GM12878 (cell line): Measurements from ENCODE around the gene RHBDD3. TPM values are rescaled to one million over a fixed set of nuclear protein-coding genes. Genes with fewer than 3 reads are reported as not detected.

Source experiments
- ATAC-seq: fragments of 200-7000 bp; cut with Tn5 transposase; 3 replicates; pipeline ENCODE4 v1.9.1; 2020; ENCODE audit warnings: mild to moderate bottlenecking, moderate library complexity
- BruUV-seq: library from RNA; stranded (reverse); fragments of 400-500 nt; replicated peaks from 2 replicates; lab custom pipeline; 2021; lab: Mats Ljungman, UMichigan
- CTCF ChIA-PET: fragments of 300-600 bp; sonication (Branson Sonifier 250); formaldehyde crosslinking; extraction: SDS; loops from one replicate; lab custom pipeline; 2021; ENCODE audit warnings: inconsistent platforms; lab: Yijun Ruan, JAX
- POLR2A ChIA-PET: fragments of 350-600 bp; formaldehyde crosslinking; extraction: SDS; loops from one replicate; lab custom pipeline; 2021; ENCODE audit warnings: inconsistent platforms; lab: Charles Lee
- RAD21 ChIA-PET: fragments of 300-600 bp; sonication (Branson Sonifier 250); formaldehyde crosslinking; loops from one replicate; lab custom pipeline; 2023; ENCODE audit warnings: antibody characterized with exemption; ENCODE audit not compliant: unreplicated experiment; lab: Charles Lee
- SMC1A ChIA-PET: fragments of 300-600 bp; sonication (Branson Sonifier 250); formaldehyde crosslinking; loops from one replicate; lab custom pipeline; 2023; ENCODE audit not compliant: unreplicated experiment, uncharacterized antibody; lab: Charles Lee
- DNase-seq: peaks from one replicate; pipeline ENCODE4 v3.0.0-alpha.2; 2011; ENCODE audit warnings: low read depth, low spot score
- FAIRE-seq: peaks from 3 replicates; lab custom pipeline; 2011; peaks lifted over from hg19 to GRCh38; lab: Jason Lieb, UNC
- H2AFZ ChIP-seq: 2 replicates; pipeline ENCODE4 v1.6.0; 2011; ENCODE audit warnings: low read depth, low read length, control low read depth; ENCODE audit not compliant: control insufficient read depth
- H3K27ac ChIP-seq: 2 replicates; pipeline ENCODE4 v1.5.1; 2011; ENCODE audit warnings: control low read depth; ENCODE audit not compliant: control insufficient read depth, insufficient read depth
- H3K27me3 ChIP-seq, 2 experiments: replicated peaks in 1 of 2; 2 replicates each; pipeline versions ENCODE4 v1.6.0 to v1.6.1; 2011; ENCODE audit warnings: low read length in 1 of 2; ENCODE audit not compliant: control insufficient read depth in 2 of 2, insufficient read depth in 2 of 2
- H3K36me3 ChIP-seq, 2 experiments: 2 replicates each; pipeline ENCODE4 v1.5.1; 2011; ENCODE audit warnings: low read length in 1 of 2; ENCODE audit not compliant: control insufficient read depth in 2 of 2, insufficient read depth in 2 of 2
- H3K4me1 ChIP-seq: 2 replicates; pipeline ENCODE4 v1.6.1; 2011; ENCODE audit warnings: mild to moderate bottlenecking, low read length, moderate library complexity, mixed read lengths; ENCODE audit not compliant: control insufficient read depth, insufficient read depth
- H3K4me2 ChIP-seq: 2 replicates; pipeline ENCODE4 v1.6.0; 2011; ENCODE audit warnings: control low read depth; ENCODE audit not compliant: control insufficient read depth, insufficient read depth
- H3K4me3 ChIP-seq: fragments of 200-600 bp; sonication (generic); 2 replicates; pipeline ENCODE4 v1.5.1; 2016
- H3K79me2 ChIP-seq: 2 replicates; pipeline ENCODE4 v1.6.0; 2011; ENCODE audit warnings: low read length; ENCODE audit not compliant: control insufficient read depth, insufficient read depth
- H3K9ac ChIP-seq: 2 replicates; pipeline ENCODE4 v1.8.0; 2011; ENCODE audit warnings: low read length, control low read depth, mixed read lengths; ENCODE audit not compliant: control insufficient read depth, insufficient read depth
- H3K9me3 ChIP-seq: replicated peaks from 3 replicates; pipeline ENCODE4 v1.5.1; 2011; ENCODE audit warnings: mild to moderate bottlenecking, low read length; ENCODE audit not compliant: control insufficient read depth, insufficient read depth
- H4K20me1 ChIP-seq: 2 replicates; pipeline ENCODE4 v1.6.0; 2011; ENCODE audit not compliant: control insufficient read depth, insufficient read depth
- BCL11A ChIP-seq: IDR thresholded peaks from 2 replicates; pipeline ENCODE4 v1.6.1; 2011; ENCODE audit warnings: low read depth, low read length
- BHLHE40 ChIP-seq, 2 experiments: fragments of 450-650 bp in 1 of 2; IDR thresholded peaks; 2 replicates each; pipeline ENCODE4 v1.6.1; 2011 to 2017; ENCODE audit warnings: low read depth in 2 of 2, borderline replicate concordance in 1 of 2, improper control_type of control experiment in 1 of 2, low read length in 1 of 2, mild to moderate bottlenecking in 1 of 2
- NR2C1 ChIP-seq: fragments of 450-650 bp; IDR thresholded peaks from 2 replicates; pipeline ENCODE4 v1.6.1; 2017; ENCODE audit warnings: antibody characterized with exemption, mild to moderate bottlenecking, moderate library complexity
- NR2F1 ChIP-seq: fragments of 450-650 bp; conservative IDR thresholded peaks from 2 replicates; pipeline ENCODE4 v1.6.1; 2017; ENCODE audit warnings: mild to moderate bottlenecking
- POLR2A ChIP-seq: IDR thresholded peaks from 2 replicates; pipeline ENCODE4 v1.6.1; 2011; ENCODE audit warnings: low read depth, mild to moderate bottlenecking, low read length
- ZNF384 ChIP-seq: IDR thresholded peaks from 2 replicates; pipeline ENCODE4 v1.6.1; 2012; ENCODE audit warnings: low read depth, mild to moderate bottlenecking, low read length, improper control_type of control experiment, borderline replicate concordance
- WGBS: methylation state at CpG from one replicate; pipeline ENCODE4 v1.1.6; 2016; ENCODE audit warnings: low lambda C conversion rate; ENCODE audit not compliant: insufficient replicate concordance, insufficient coverage; ENCODE audit errors: missing lambda C conversion rate; 5-methylcytosine and 5-hydroxymethylcytosine counted together
- in situ Hi-C: fragments of 300-500 bp; cut with MboI; formaldehyde crosslinking; loops from 9 replicates; pipeline ENCODE4 v1.14.3; 2018; ENCODE audit warnings: mixed read lengths
- intact Hi-C: fragments of 100-400 bp; cut with micrococcal nuclease; formaldehyde crosslinking; loops from one replicate; pipeline ENCODE4 v1.14.2; 2022; ENCODE audit not compliant: unreplicated experiment
- polyA plus RNA-seq, 11 experiments: library from polyadenylated mRNA; depleted of rRNA in 4 of 11; unstranded in 6 of 11; stranded (reverse) in 5 of 11; fragments of >200 nt; fragmentation: Nextera tagmentation in 4 of 11; fragmentation: Illumina TruSeq in 1 of 11; extraction: Ambion mirVana in 4 of 11; extraction: Trizol in 1 of 11; gene quantifications; 1 replicate in 1 of 11; 2 replicates in 10 of 11; pipeline versions ENCODE4 v1.2.1 to v1.2.3, GENCODE V29; 2011 to 2016; ENCODE audit warnings: inconsistent platforms in 2 of 11, missing spikeins in 2 of 11, low read depth in 1 of 11
- total RNA-seq, 4 experiments: library from RNA; depleted of rRNA in 3 of 4; stranded (reverse); fragments of >200 nt in 3 of 4; fragmentation: Illumina TruSeq in 1 of 4; extraction: Trizol in 1 of 4; gene quantifications; 2 replicates each; pipeline versions ENCODE4 v1.2.1 to v1.2.3, GENCODE V29; 2013 to 2021
- TF ChIP-seq, protein P1 (sequence below): IDR thresholded peaks from 2 replicates; pipeline ENCODE4 v1.6.1; 2011; ENCODE audit warnings: borderline replicate concordance, low read depth, mild to moderate bottlenecking, moderate library complexity, mixed read lengths, low read length; ENCODE audit not compliant: insufficient read depth; ENCODE audit errors: extremely low read length

The RHBDD3 gene
- total and polyA plus RNA-seq, 10 of the 15 experiments (the other 5 are each of a cell fraction or from before 2014, with no cell fraction given), result 0.27 to 41.2 (median 20.1) TPM

- Histone ChIP-seq H4K20me1 (no peaks in the 10 kb centered on the region), H3K27me3 (peaks cover 8 to 14% of the 10 kb centered on the region in 2 experiments; a peak in 3 of 4 replicates), H3K27ac (no peak overlapping the region), H3K79me2 (no peaks in the 10 kb centered on the region), H3K9me3 (no peaks in the 10 kb centered on the region; the same call in 2 of the 3 replicates), H3K4me1 (no peaks in the 10 kb centered on the region; the same call in 1 of the 2 replicates), H2AFZ (no peak overlapping the region), H3K4me3 (no peak overlapping the region), H3K9ac (no peak overlapping the region), H3K36me3 (no peaks in the 10 kb centered on the region), H3K4me2 (no peak overlapping the region)
- no peak for FAIRE-seq
- RAD21 ChIA-PET, result no interaction called here
- POLR2A ChIA-PET, result interaction anchor here (0.9 kb wide), 1 partner anchor 11 kb away, joined by 3 read pairs; no protein-coding TSS in a partner anchor
- in situ Hi-C loops (no loop called here), intact Hi-C loops (no loop called here)
- CTCF ChIA-PET, result no interaction called here
- DNase-seq, result no peak
- WGBS, result 27% methylated on average over 28 of the region's 28 CpGs
- SMC1A ChIA-PET, result interaction anchor here (0.7 kb wide), 1 partner anchor 170 kb away, joined by 3 read pairs; no protein-coding TSS in a partner anchor
- TF ChIP-seq ZNF384 (peak; percentile 30; the same call in 1 of the 2 replicates), NR2C1 (peak; percentile 73; the same call in 1 of the 2 replicates), POLR2A (no peak), NR2F1 (peak; percentile 82), BHLHE40 (IDR thresholded peaks at IDR 0.05; ENCODE audit: borderline replicate concordance in 1 of 2, low read depth in 2 of 2, low read length in 1 of 2) (peak in 1 of 2 experiments; percentile 61; a peak in 1 of 4 replicates), BCL11A (no peak)
- TF ChIP-seq, protein P1, sequence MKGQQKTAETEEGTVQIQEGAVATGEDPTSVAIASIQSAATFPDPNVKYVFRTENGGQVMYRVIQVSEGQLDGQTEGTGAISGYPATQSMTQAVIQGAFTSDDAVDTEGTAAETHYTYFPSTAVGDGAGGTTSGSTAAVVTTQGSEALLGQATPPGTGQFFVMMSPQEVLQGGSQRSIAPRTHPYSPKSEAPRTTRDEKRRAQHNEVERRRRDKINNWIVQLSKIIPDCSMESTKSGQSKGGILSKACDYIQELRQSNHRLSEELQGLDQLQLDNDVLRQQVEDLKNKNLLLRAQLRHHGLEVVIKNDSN, result peak; percentile 25
- peak; percentile 10 for ATAC-seq
- no TSS peak for BruUV-seq
Observed at GRCh38 chr22:29310065-29310862, 42.5 kb upstream of the RHBDD3 start.
